Activated naive CD4-positive, alpha-beta T cell treated with anti-CD3 and anti-CD28 coated beads, Interleukin-2, amount 50 U/mL, for 24 hours (primary cell): Measurements from ENCODE around the gene MN1.
A peak's percentile ranks its signal among the peaks of the same experiment; 100 is the strongest.

Source experiments
- H3K27ac Mint-ChIP-seq: one replicate; pipeline ENCODE4 v1.8.0; 2021; ENCODE audit warnings: mild to moderate bottlenecking, mixed read lengths
- H3K27me3 Mint-ChIP-seq: one replicate; pipeline ENCODE4 v1.8.0; 2021; ENCODE audit warnings: mixed read lengths
- H3K36me3 Mint-ChIP-seq: one replicate; pipeline ENCODE4 v1.8.0; 2021; ENCODE audit warnings: mixed read lengths
- H3K4me1 Mint-ChIP-seq: one replicate; pipeline ENCODE4 v1.8.0; 2021; ENCODE audit warnings: mixed read lengths
- H3K4me3 Mint-ChIP-seq: one replicate; pipeline ENCODE4 v1.8.0; 2021; ENCODE audit warnings: mild to moderate bottlenecking, mixed read lengths
- H3K9me3 Mint-ChIP-seq: one replicate; pipeline ENCODE4 v1.8.0; 2021; ENCODE audit warnings: mixed read lengths

The MN1 gene

GRCh38 chr22:27809700-27810608 is 8.4 kb upstream of the MN1 start:
- Mint-ChIP-seq H3K27me3 (peaks cover 10% of the 10 kb centered on the region), H3K4me1 (no peaks in the 10 kb centered on the region), H3K36me3 (no peaks in the 10 kb centered on the region), H3K27ac (no peak overlapping the region), H3K9me3 (no peaks in the 10 kb centered on the region), H3K4me3 (no peak overlapping the region)

- H3K36me3 Mint-ChIP-seq, result no peaks in the 10 kb centered on the region
- no peak overlapping the region for H3K4me3 Mint-ChIP-seq
- no peaks in the 10 kb centered on the region for H3K9me3 Mint-ChIP-seq
- peaks cover 13% of the 10 kb centered on the region for H3K27me3 Mint-ChIP-seq
- H3K4me1 Mint-ChIP-seq, result peaks cover 4% of the 10 kb centered on the region
- H3K27ac Mint-ChIP-seq, result no peak overlapping the region
These were observed 7.7 kb upstream of the MN1 start for GRCh38 chr22:27809226-27809603.

- Mint-ChIP-seq H3K36me3 (no peaks in the 10 kb centered on the region), H3K4me3 (no peak overlapping the region), H3K27me3 (peaks cover 13% of the 10 kb centered on the region), H3K27ac (no peak overlapping the region), H3K4me1 (peaks cover 4% of the 10 kb centered on the region), H3K9me3 (no peaks in the 10 kb centered on the region)
These were observed 7.1 kb upstream of the MN1 start for GRCh38 chr22:27808451-27809225.

GRCh38 chr22:27805841-27806240 is 4.3 kb upstream of the MN1 start:
- H3K36me3 Mint-ChIP-seq, result no peaks in the 10 kb centered on the region
- no peaks in the 10 kb centered on the region for H3K9me3 Mint-ChIP-seq
- no peak overlapping the region for H3K4me3 Mint-ChIP-seq
- H3K27ac Mint-ChIP-seq, result no peak overlapping the region
- peaks cover 14% of the 10 kb centered on the region for H3K4me1 Mint-ChIP-seq
- peaks cover 13% of the 10 kb centered on the region for H3K27me3 Mint-ChIP-seq

- peak overlapping the region; percentile 79 for H3K4me3 Mint-ChIP-seq
- H3K9me3 Mint-ChIP-seq, result no peaks in the 10 kb centered on the region
- H3K4me1 Mint-ChIP-seq, result peaks cover 14% of the 10 kb centered on the region
- peaks cover 13% of the 10 kb centered on the region for H3K27me3 Mint-ChIP-seq
- H3K27ac Mint-ChIP-seq, result no peak overlapping the region
- no peaks in the 10 kb centered on the region for H3K36me3 Mint-ChIP-seq
These were observed 3.1 kb upstream of the MN1 start for GRCh38 chr22:27804470-27805297.

- peaks cover 12% of the 10 kb centered on the region for H3K27me3 Mint-ChIP-seq
- no peak overlapping the region for H3K4me3 Mint-ChIP-seq
- no peak overlapping the region for H3K27ac Mint-ChIP-seq
- no peaks in the 10 kb centered on the region for H3K36me3 Mint-ChIP-seq
- H3K4me1 Mint-ChIP-seq, result peaks cover 14% of the 10 kb centered on the region
- H3K9me3 Mint-ChIP-seq, result no peaks in the 10 kb centered on the region
These were observed 2.4 kb upstream of the MN1 start for GRCh38 chr22:27803841-27804415.

GRCh38 chr22:27802346-27803073 is 954 bp upstream of the MN1 start:
- H3K36me3 Mint-ChIP-seq, result no peaks in the 10 kb centered on the region
- peak overlapping the region; percentile 87 for H3K4me3 Mint-ChIP-seq
- H3K4me1 Mint-ChIP-seq, result peaks cover 14% of the 10 kb centered on the region
- no peaks in the 10 kb centered on the region for H3K9me3 Mint-ChIP-seq
- no peak overlapping the region for H3K27ac Mint-ChIP-seq
- peaks cover 9% of the 10 kb centered on the region for H3K27me3 Mint-ChIP-seq

- no peaks in the 10 kb centered on the region for H3K36me3 Mint-ChIP-seq
- H3K27ac Mint-ChIP-seq, result no peak overlapping the region
- peaks cover 14% of the 10 kb centered on the region for H3K4me1 Mint-ChIP-seq
- H3K4me3 Mint-ChIP-seq, result peak overlapping the region; percentile 87
- H3K27me3 Mint-ChIP-seq, result peaks cover 7% of the 10 kb centered on the region
- H3K9me3 Mint-ChIP-seq, result no peaks in the 10 kb centered on the region
These were observed 347 bp downstream of the MN1 start for GRCh38 chr22:27801202-27801615.

GRCh38 chr22:27800250-27801201 is 1.0 kb downstream of the MN1 start:
- peaks cover 9% of the 10 kb centered on the region for H3K27me3 Mint-ChIP-seq
- peaks cover 14% of the 10 kb centered on the region for H3K4me1 Mint-ChIP-seq
- H3K4me3 Mint-ChIP-seq, result peak overlapping the region; percentile 15
- H3K9me3 Mint-ChIP-seq, result no peaks in the 10 kb centered on the region
- no peak overlapping the region for H3K27ac Mint-ChIP-seq
- H3K36me3 Mint-ChIP-seq, result no peaks in the 10 kb centered on the region

- no peaks in the 10 kb centered on the region for H3K9me3 Mint-ChIP-seq
- H3K4me1 Mint-ChIP-seq, result peaks cover 14% of the 10 kb centered on the region
- no peak overlapping the region for H3K4me3 Mint-ChIP-seq
- H3K27me3 Mint-ChIP-seq, result peaks cover 5% of the 10 kb centered on the region
- no peaks in the 10 kb centered on the region for H3K36me3 Mint-ChIP-seq
- H3K27ac Mint-ChIP-seq, result no peak overlapping the region
These were observed 1.7 kb downstream of the MN1 start for GRCh38 chr22:27799827-27800249.

GRCh38 chr22:27799015-27799826 is 2.3 kb downstream of the MN1 start:
- H3K27me3 Mint-ChIP-seq, result peaks cover 2% of the 10 kb centered on the region
- H3K27ac Mint-ChIP-seq, result no peak overlapping the region
- no peaks in the 10 kb centered on the region for H3K36me3 Mint-ChIP-seq
- peak overlapping the region; percentile 30 for H3K4me3 Mint-ChIP-seq
- H3K9me3 Mint-ChIP-seq, result no peaks in the 10 kb centered on the region
- peaks cover 10% of the 10 kb centered on the region for H3K4me1 Mint-ChIP-seq

- no peaks in the 10 kb centered on the region for H3K36me3 Mint-ChIP-seq
These were observed 3.0 kb downstream of the MN1 start for GRCh38 chr22:27798511-27799014.

More at GRCh38 chr22:27798511-27799014, 3.0 kb downstream of the MN1 start:
- Mint-ChIP-seq H3K27me3 (peaks cover 2% of the 10 kb centered on the region), H3K9me3 (no peaks in the 10 kb centered on the region), H3K4me3 (peak overlapping the region; percentile 30), H3K4me1 (peaks cover 10% of the 10 kb centered on the region), H3K27ac (no peak overlapping the region)
